HG03575 (cell line): ENCODE measurements around the gene SPINT2.

Experiments
- ATAC-seq: cut with Tn5 transposase; IDR thresholded peaks from one replicate; pipeline ENCODE4 v1.9.1; 2021; ENCODE audit not compliant: unreplicated experiment, insufficient number of reproducible peaks, low FRiP score; ENCODE audit errors: extremely low read depth

SPINT2 gene

GRCh38 chr19:38287604-38288003 is 23.2 kb downstream of the SPINT2 start:
- ATAC-seq, result no peak

GRCh38 chr19:38288123-38288855 is 23.9 kb downstream of the SPINT2 start:
- ATAC-seq, result no peak

GRCh38 chr19:38289955-38290354 is 25.6 kb downstream of the SPINT2 start:
- ATAC-seq, result no peak

GRCh38 chr19:38290631-38291147 is 26.3 kb downstream of the SPINT2 start:
- no peak for ATAC-seq

- ATAC-seq, result no peak
Observed at GRCh38 chr19:38291855-38292254, 27.5 kb downstream of the SPINT2 start.

- ATAC-seq, result no peak
Observed at GRCh38 chr19:38293281-38293680, 28.9 kb downstream of the SPINT2 start.

GRCh38 chr19:38294090-38294489 is 29.7 kb downstream of the SPINT2 start:
- no peak for ATAC-seq

GRCh38 chr19:38298821-38299680 is 34.7 kb downstream of the SPINT2 start:
- ATAC-seq, result no peak

GRCh38 chr19:38303517-38304351 is 39.4 kb downstream of the SPINT2 start, which contains the start of gene C19orf33:
Gene C19orf33 (plus strand): TSS chr19:38304251. CDS start chr19:38304262, 11 bp downstream.
- no peak for ATAC-seq

GRCh38 chr19:38304352-38304865 is 40.0 kb downstream of the SPINT2 start:
- no peak for ATAC-seq

- ATAC-seq, result no peak
Observed at GRCh38 chr19:38304866-38305429, 40.6 kb downstream of the SPINT2 start.

GRCh38 chr19:38306236-38306635 is 41.9 kb downstream of the SPINT2 start:
- no peak for ATAC-seq

- ATAC-seq, result no peak
Observed at GRCh38 chr19:38307076-38307475, 42.7 kb downstream of the SPINT2 start.

- ATAC-seq, result no peak
Observed at GRCh38 chr19:38307597-38307996, 43.2 kb downstream of the SPINT2 start.

- ATAC-seq, result no peak
Observed at GRCh38 chr19:38308006-38308766, 43.8 kb downstream of the SPINT2 start.

- no peak for ATAC-seq
Observed at GRCh38 chr19:38308926-38309614, 44.7 kb downstream of the SPINT2 start.

GRCh38 chr19:38309615-38310278 is 45.4 kb downstream of the SPINT2 start:
- no peak for ATAC-seq
